K562 (cell line): ENCODE data around the gene NKD1. TPM values are rescaled to one million over a fixed set of nuclear protein-coding genes. Genes with fewer than 3 reads are reported as not detected.

Experiments
- ATAC-seq: fragments of 200-7000 bp; cut with Tn5 transposase; 3 replicates; pipeline ENCODE4 v1.9.1; 2020; ENCODE audit warnings: moderate library complexity
- BruUV-seq: library from RNA; stranded (reverse); fragments of 400-500 nt; replicated peaks from 2 replicates; lab custom pipeline; 2021; lab: Mats Ljungman, UMichigan
- CTCF ChIA-PET: fragments of 300-600 bp; formaldehyde crosslinking; extraction: SDS; loops from one replicate; lab custom pipeline; 2021; ENCODE audit warnings: low intra/inter-chr PET ratio; lab: Yijun Ruan, JAX
- POLR2A ChIA-PET: fragments of 300-600, 350-650 bp; sonication (Branson Sonifier 250); formaldehyde crosslinking; extraction: SDS; loops from one replicate; lab custom pipeline; 2021; ENCODE audit warnings: antibody characterized with exemption, inconsistent platforms; lab: Yijun Ruan, JAX
- DNase-seq, 4 experiments: peaks; one replicate each; pipeline versions ENCODE4 v3.0.0 to v3.0.0-alpha.2; 2011 to 2018; ENCODE audit warnings: low spot score in 3 of 4, mixed read lengths in 3 of 4; ENCODE audit errors: extremely low read depth in 1 of 4
- FAIRE-seq: peaks from 2 replicates; lab custom pipeline; 2011; peaks lifted over from hg19 to GRCh38; lab: Jason Lieb, UNC
- H2AFZ ChIP-seq: 2 replicates; pipeline ENCODE4 v1.6.0; 2011; ENCODE audit warnings: low read depth, low read length, control low read depth, inconsistent platforms
- H3K27ac ChIP-seq: fragments of 200-600 bp; 3 replicates; pipeline ENCODE4 v1.8.0; 2011; ENCODE audit warnings: low read depth, mild to moderate bottlenecking, control low read depth, inconsistent platforms, low read length, moderate library complexity, mixed read lengths; ENCODE audit errors: extremely low read depth
- H3K27me3 ChIP-seq, 2 experiments: fragments of 300-600 bp in 1 of 2; 2 replicates in 1 of 2; 3 replicates in 1 of 2; pipeline versions ENCODE4 v1.6.0 to v1.8.0; 2011; ENCODE audit warnings: inconsistent platforms in 2 of 2, low read length in 2 of 2, mild to moderate bottlenecking in 1 of 2, mixed read lengths in 1 of 2, moderate library complexity in 1 of 2; ENCODE audit not compliant: control insufficient read depth in 2 of 2, insufficient read depth in 2 of 2
- H3K36me3 ChIP-seq: fragments of 300-600 bp; 3 replicates; pipeline ENCODE4 v1.8.0; 2011; ENCODE audit warnings: mild to moderate bottlenecking, low read length, inconsistent platforms; ENCODE audit not compliant: control insufficient read depth, insufficient read depth
- H3K4me1 ChIP-seq, 2 experiments: fragments of 200-600 bp in 1 of 2; replicated peaks in 1 of 2; 2 replicates in 1 of 2; 3 replicates in 1 of 2; pipeline versions ENCODE4 v1.5.1 to v1.8.0; 2011; ENCODE audit warnings: inconsistent platforms in 2 of 2, low read length in 2 of 2, mild to moderate bottlenecking in 1 of 2, mixed read lengths in 1 of 2, moderate library complexity in 1 of 2; ENCODE audit not compliant: control insufficient read depth in 2 of 2, insufficient read depth in 2 of 2
- H3K4me2 ChIP-seq: 2 replicates; pipeline ENCODE4 v1.6.1; 2011; ENCODE audit warnings: low read length, control low read depth, inconsistent platforms, mixed read lengths; ENCODE audit not compliant: insufficient read depth
- H3K4me3 ChIP-seq: fragments of 200-600 bp; sonication (generic), shearing (Covaris generic); 2 replicates; pipeline ENCODE4 v1.5.1; 2016; ENCODE audit warnings: control low read depth, inconsistent platforms
- H3K79me2 ChIP-seq: fragments of 200-600 bp; 3 replicates; pipeline ENCODE4 v1.8.0; 2011; ENCODE audit warnings: low read length, inconsistent platforms; ENCODE audit not compliant: control insufficient read depth, insufficient read depth
- H3K9ac ChIP-seq, 2 experiments: 2 replicates each; pipeline versions ENCODE4 v1.6.0 to v1.6.1; 2011; ENCODE audit warnings: low read depth in 2 of 2, low read length in 2 of 2, control low read depth in 1 of 2, inconsistent platforms in 1 of 2, mild to moderate bottlenecking in 1 of 2, mixed read lengths in 1 of 2; ENCODE audit not compliant: insufficient read depth in 1 of 2
- H3K9me1 ChIP-seq: one replicate; pipeline ENCODE4 v1.6.0; 2011; ENCODE audit warnings: inconsistent platforms, mild to moderate bottlenecking, low read length, moderate library complexity; ENCODE audit not compliant: control insufficient read depth, insufficient read depth
- H3K9me3 ChIP-seq: replicated peaks from 2 replicates; pipeline ENCODE4 v1.5.1; 2011; ENCODE audit warnings: low read depth, low read length, inconsistent platforms; ENCODE audit not compliant: control insufficient read depth, insufficient read depth
- H4K20me1 ChIP-seq: replicated peaks from 2 replicates; pipeline ENCODE4 v1.6.1; 2011; ENCODE audit warnings: low read length, inconsistent platforms, mixed read lengths; ENCODE audit not compliant: control insufficient read depth, insufficient read depth
- ARID2 ChIP-seq: fragments of 450-650 bp; IDR thresholded peaks from 2 replicates; pipeline ENCODE4 v1.6.1; 2017; ENCODE audit warnings: antibody characterized with exemption, mild to moderate bottlenecking
- CBX8 ChIP-seq: fragments of 200-600 bp; sonication (generic); IDR thresholded peaks from 2 replicates; pipeline ENCODE4 v1.6.1; 2012; ENCODE audit warnings: borderline replicate concordance, mixed run types, low read depth, mild to moderate bottlenecking, moderate library complexity, mixed read lengths, low read length, control low read depth, inconsistent platforms; ENCODE audit not compliant: poor library complexity, severe bottlenecking; ENCODE audit errors: extremely low read depth
- ETS2 ChIP-seq: IDR thresholded peaks from 2 replicates; pipeline ENCODE4 v1.6.1; 2016; ENCODE audit warnings: borderline replicate concordance, missing genetic modification characterization, mild to moderate bottlenecking, moderate library complexity, missing compliant biosample characterization; ENCODE audit not compliant: poor library complexity, severe bottlenecking
- FOXM1 ChIP-seq, 2 experiments: fragments of 450-650 bp in 1 of 2; sonication (generic) in 1 of 2; formaldehyde crosslinking in 1 of 2; IDR thresholded peaks; 2 replicates each; pipeline versions ENCODE4 v1.6.1 to v1.9.0; 2017 to 2022; ENCODE audit warnings: low read depth in 2 of 2, mild to moderate bottlenecking in 2 of 2, missing genetic modification reagents in 1 of 2, moderate library complexity in 1 of 2
- KDM1A ChIP-seq, 2 experiments: fragments of 450-650 bp; IDR thresholded peaks; 2 replicates each; pipeline ENCODE4 v1.6.1; 2016; ENCODE audit warnings: mild to moderate bottlenecking in 2 of 2
- MEF2A ChIP-seq: IDR thresholded peaks from 2 replicates; pipeline ENCODE4 v1.6.1; 2011; ENCODE audit warnings: low read depth, mild to moderate bottlenecking, low read length, moderate library complexity; ENCODE audit not compliant: control insufficient read depth
- NFE2 ChIP-seq: IDR thresholded peaks from 2 replicates; pipeline ENCODE4 v1.6.1; 2014; ENCODE audit warnings: antibody characterized with exemption, low read depth
- TCFL5 ChIP-seq: fragments of 250-450 bp; sonication (Bioruptor Pico); conservative IDR thresholded peaks from 2 replicates; pipeline ENCODE4 v1.6.1; 2021; ENCODE audit warnings: mild to moderate bottlenecking, moderate library complexity, matching md5 sums
- ZNF586 ChIP-seq: fragments of 450-650 bp; formaldehyde crosslinking; conservative IDR thresholded peaks from 2 replicates; pipeline ENCODE4 v1.4.0; 2020; ENCODE audit warnings: mild to moderate bottlenecking, moderate library complexity
- ZNF668 ChIP-seq: fragments of 250-450 bp; sonication (Bioruptor Pico); IDR thresholded peaks from 2 replicates; pipeline ENCODE4 v1.8.0; 2022; ENCODE audit warnings: mild to moderate bottlenecking, inconsistent platforms
- WGBS: fragments of 100-300 bp; shearing (Covaris generic); methylation state at CpG from one replicate; pipeline ENCODE4 v1.1.6; 2016; ENCODE audit warnings: low coverage, mixed read lengths; ENCODE audit not compliant: insufficient coverage; ENCODE audit errors: missing lambda C conversion rate; 5-methylcytosine and 5-hydroxymethylcytosine counted together
- in situ Hi-C: fragments of 300-500 bp; cut with MboI; formaldehyde crosslinking; loops from 4 replicates; pipeline ENCODE4 v1.15.0; 2018; ENCODE audit warnings: inconsistent platforms, mixed read lengths
- intact Hi-C: fragments of 100-400 bp; cut with micrococcal nuclease; formaldehyde crosslinking; loops from 2 replicates; pipeline ENCODE4 v1.14.2; 2022
- polyA plus RNA-seq, 8 experiments: library from polyadenylated mRNA; depleted of rRNA in 4 of 8; stranded (reverse) in 5 of 8; unstranded in 3 of 8; fragments of >200 nt; fragmentation: Nextera tagmentation in 2 of 8; fragmentation: Illumina TruSeq in 1 of 8; extraction: Ambion mirVana in 2 of 8; extraction: Trizol in 1 of 8; gene quantifications; 2 replicates each; pipeline versions ENCODE4 v1.2.1 to v1.2.3, GENCODE V29; 2011 to 2014; ENCODE audit warnings: inconsistent platforms in 1 of 8, missing spikeins in 1 of 8
- total RNA-seq, 7 experiments: library from RNA; depleted of rRNA in 6 of 7; stranded (reverse); fragments of >200 nt in 6 of 7; fragmentation: Illumina TruSeq in 2 of 7; extraction: Trizol in 2 of 7; gene quantifications; 2 replicates each; pipeline versions ENCODE4 v1.2.1 to v1.2.3, GENCODE V29; 2011 to 2021; ENCODE audit warnings: low replicate concordance in 1 of 7
- TF ChIP-seq, protein P1 (sequence below): sonication (generic); formaldehyde crosslinking; IDR thresholded peaks from 2 replicates; pipeline ENCODE4 v1.8.0; 2022; ENCODE audit warnings: missing genetic modification reagents, mild to moderate bottlenecking, moderate library complexity, borderline replicate concordance
- TF ChIP-seq, protein P2 (sequence below), 2 experiments: fragments of 200-800 bp in 1 of 2; sonication (Bioruptor generic) in 1 of 2; sonication (generic) in 1 of 2; formaldehyde crosslinking in 1 of 2; IDR thresholded peaks in 1 of 2; conservative IDR thresholded peaks in 1 of 2; 2 replicates each; pipeline versions ENCODE4 v1.5.0 to v1.6.1; 2016 to 2020; ENCODE audit warnings: missing compliant biosample characterization in 1 of 2, missing genetic modification characterization in 1 of 2, missing genetic modification reagents in 1 of 2

NKD1 gene
- total and polyA plus RNA-seq, 9 of the 15 experiments (the other 6 are each of a cell fraction or from before 2014, with no cell fraction given): under 0.01 to 0.24 (median 0.04) TPM; not detected in 2

GRCh38 chr16:50567651-50568050, 19.5 kb downstream of the NKD1 start:
- Histone ChIP-seq H3K27me3 (peaks cover 11 to 43% of the 10 kb centered on the region in 2 experiments; a peak in 4 of 5 replicates), H3K4me2 (no peak overlapping the region), H3K9me1 (no peaks in the 10 kb centered on the region), H3K4me3 (no peak overlapping the region), H4K20me1 (no peaks in the 10 kb centered on the region), H3K9ac (no peak overlapping the region), H3K36me3 (no peaks in the 10 kb centered on the region), H2AFZ (no peak overlapping the region), H3K27ac (no peak overlapping the region), H3K9me3 (no peaks in the 10 kb centered on the region), H3K4me1 (no peaks in the 10 kb centered on the region), H3K79me2 (no peaks in the 10 kb centered on the region)
- TF ChIP-seq KDM1A (IDR thresholded peaks at IDR 0.05) (no peak), CBX8 (no peak)
- 6% methylated on average over 5 of the region's 5 CpGs for WGBS
- BruUV-seq: no TSS peak
- DNase-seq (no peak), ATAC-seq (no peak), FAIRE-seq (no peak)
- ChIA-PET POLR2A (interaction anchor here (0.5 kb wide), 1 partner anchor 64 kb away, joined by 3 read pairs; no protein-coding TSS in a partner anchor), CTCF (no interaction called here)
- intact Hi-C loops: no loop called here
- in situ Hi-C loops: no loop called here

DNA sequence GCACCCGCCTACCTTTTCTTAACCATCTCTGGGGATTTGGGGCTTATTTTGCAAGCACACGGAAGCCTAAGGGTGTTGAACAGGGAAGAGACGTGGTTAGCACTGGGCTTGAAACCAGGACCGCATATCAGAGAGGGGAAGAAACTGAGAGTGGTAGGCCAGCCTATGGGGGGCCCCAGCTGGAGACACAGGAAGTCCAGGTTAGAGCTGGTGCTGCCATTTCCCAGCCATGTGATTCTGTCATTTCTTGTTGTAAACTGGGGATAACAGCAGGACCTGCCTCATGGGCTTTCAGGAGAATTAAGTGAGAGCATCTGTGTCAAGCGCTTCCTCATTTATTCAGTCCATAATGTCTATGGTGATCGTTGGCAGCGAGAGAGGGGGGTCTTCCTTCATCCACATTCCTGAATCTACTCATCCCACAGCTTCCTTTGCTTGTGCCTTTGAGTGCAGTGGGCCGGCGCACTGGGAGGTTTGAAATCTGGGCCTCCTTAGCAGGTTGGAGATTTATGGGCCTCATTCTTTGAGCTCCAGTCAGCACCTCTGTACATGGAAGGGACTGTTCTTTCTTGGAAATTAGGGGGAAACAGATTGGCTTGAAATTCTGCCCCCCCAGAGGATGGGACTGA, 20.1 kb downstream of the NKD1 start:
- no peaks in the 10 kb centered on the region for H3K36me3 ChIP-seq
- 0% methylated on average over 9 of the region's 9 CpGs for WGBS
- no peaks in the 10 kb centered on the region for H3K9me3 ChIP-seq
- TF ChIP-seq, protein P1, sequence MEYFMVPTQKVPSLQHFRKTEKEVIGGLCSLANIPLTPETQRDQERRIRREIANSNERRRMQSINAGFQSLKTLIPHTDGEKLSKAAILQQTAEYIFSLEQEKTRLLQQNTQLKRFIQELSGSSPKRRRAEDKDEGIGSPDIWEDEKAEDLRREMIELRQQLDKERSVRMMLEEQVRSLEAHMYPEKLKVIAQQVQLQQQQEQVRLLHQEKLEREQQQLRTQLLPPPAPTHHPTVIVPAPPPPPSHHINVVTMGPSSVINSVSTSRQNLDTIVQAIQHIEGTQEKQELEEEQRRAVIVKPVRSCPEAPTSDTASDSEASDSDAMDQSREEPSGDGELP (CRISPR knock-in tag): no peak
- TF ChIP-seq MEF2A (no peak), NFE2 (no peak), ZNF586 (CRISPR knock-in tag) (no peak), ARID2 (no peak), FOXM1 (IDR thresholded peaks at IDR 0.05; ENCODE audit: low read depth) (no peak), FOXM1 (CRISPR knock-in tag; IDR thresholded peaks at IDR 0.05; ENCODE audit: low read depth) (no peak), TCFL5 (CRISPR knock-in tag) (no peak), ETS2 (tag) (no peak), ZNF668 (CRISPR knock-in tag) (no peak)
- TF ChIP-seq, protein P2, sequence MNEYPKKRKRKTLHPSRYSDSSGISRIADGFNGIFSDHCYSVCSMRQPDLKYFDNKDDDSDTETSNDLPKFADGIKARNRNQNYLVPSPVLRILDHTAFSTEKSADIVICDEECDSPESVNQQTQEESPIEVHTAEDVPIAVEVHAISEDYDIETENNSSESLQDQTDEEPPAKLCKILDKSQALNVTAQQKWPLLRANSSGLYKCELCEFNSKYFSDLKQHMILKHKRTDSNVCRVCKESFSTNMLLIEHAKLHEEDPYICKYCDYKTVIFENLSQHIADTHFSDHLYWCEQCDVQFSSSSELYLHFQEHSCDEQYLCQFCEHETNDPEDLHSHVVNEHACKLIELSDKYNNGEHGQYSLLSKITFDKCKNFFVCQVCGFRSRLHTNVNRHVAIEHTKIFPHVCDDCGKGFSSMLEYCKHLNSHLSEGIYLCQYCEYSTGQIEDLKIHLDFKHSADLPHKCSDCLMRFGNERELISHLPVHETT (CRISPR knock-in tag; conservative IDR thresholded peaks at IDR 0.05 in 1 of 2, IDR thresholded peaks at IDR 0.05 in 1 of 2): no peak
- CTCF ChIA-PET: no interaction called here
- FAIRE-seq (no peak), DNase-seq (no peak), ATAC-seq (no peak)
- H4K20me1 ChIP-seq: no peaks in the 10 kb centered on the region
- no TSS peak for BruUV-seq
- no peak overlapping the region for H2AFZ ChIP-seq
- no peak overlapping the region for H3K27ac ChIP-seq
- H3K79me2 ChIP-seq: no peaks in the 10 kb centered on the region
- no peak overlapping the region for H3K4me3 ChIP-seq
- intact Hi-C loops: no loop called here
- no peak overlapping the region for H3K4me2 ChIP-seq
- no peaks in the 10 kb centered on the region for H3K9me1 ChIP-seq
- in situ Hi-C loops: no loop called here
- POLR2A ChIA-PET: interaction anchor here (0.5 kb wide), 1 partner anchor 64 kb away, joined by 3 read pairs; no protein-coding TSS in a partner anchor
- H3K27me3 ChIP-seq: peaks cover 11 to 49% of the 10 kb centered on the region in 2 experiments; a peak in 4 of 5 replicates
- no peak overlapping the region for H3K9ac ChIP-seq
- H3K4me1 ChIP-seq: no peaks in the 10 kb centered on the region
